Uterus (tissue), 4 donors: ENCODE results near the gene ELF5. TPM values are rescaled to one million over a fixed set of nuclear protein-coding genes. Genes with fewer than 3 reads are reported as not detected.

ENCODE experiments used
- DNase-seq, 2 donors: peaks; one replicate each; pipeline ENCODE4 v3.0.0-alpha.2; 2019 to 2020
- H3K27ac ChIP-seq, 2 donors: fragments of 200-600 bp; sonication (generic); 1 replicate in 1 of 2; 2 replicates in 1 of 2; pipeline ENCODE4 v1.5.1; 2016 to 2018
- H3K27me3 ChIP-seq, 2 donors: fragments of 200-600 bp; sonication (generic); one replicate each; pipeline ENCODE4 v1.5.1; 2018 to 2019; ENCODE audit warnings: control low read depth in 1 of 2
- H3K36me3 ChIP-seq, 2 donors: fragments of 200-600 bp; sonication (generic); one replicate each; pipeline ENCODE4 v1.5.1; 2019; ENCODE audit warnings: control low read depth in 1 of 2
- H3K4me1 ChIP-seq, 2 donors: fragments of 200-600 bp; sonication (generic); one replicate each; pipeline ENCODE4 v1.5.1; 2018 to 2019; ENCODE audit warnings: control low read depth in 1 of 2
- H3K4me3 ChIP-seq, 2 donors: fragments of 200-600 bp; sonication (generic); 1 replicate in 1 of 2; 2 replicates in 1 of 2; pipeline ENCODE4 v1.5.1; 2018 to 2019; ENCODE audit warnings: mild to moderate bottlenecking in 1 of 2
- H3K9me3 ChIP-seq, 2 donors: fragments of 200-600 bp; sonication (generic); one replicate each; pipeline ENCODE4 v1.5.1; 2019; ENCODE audit warnings: control low read depth in 1 of 2
- CTCF ChIP-seq, 4 experiments: fragments of 200-600 bp in 2 of 4; fragments of 450-650 bp in 2 of 4; sonication (generic) in 2 of 4; IDR thresholded peaks; one replicate each; pipeline ENCODE4 v1.5.1; 2016 to 2019; ENCODE audit warnings: antibody characterized with exemption in 4 of 4, mild to moderate bottlenecking in 2 of 4, moderate library complexity in 1 of 4
- POLR2A ChIP-seq, 2 donors: fragments of 450-650 bp; IDR thresholded peaks; one replicate each; pipeline ENCODE4 v1.6.1; 2016; ENCODE audit warnings: antibody characterized with exemption in 2 of 2, mild to moderate bottlenecking in 1 of 2, moderate library complexity in 1 of 2
- intact Hi-C: fragments of 100-400 bp; cut with DNase I; formaldehyde crosslinking; loops from one replicate; pipeline ENCODE4 v1.15.1; 2023; ENCODE audit warnings: low total_unique reads
- total RNA-seq, 4 donors: library from RNA; depleted of rRNA in 3 of 4; stranded (reverse); fragments of >200 nt in 3 of 4; gene quantifications; one replicate each; pipeline versions ENCODE4 v1.1.0 to v1.2.4, GENCODE V29; 2014 to 2023
- donor health status: DM: yes; HTN: yes; CAD: no.

ELF5 gene
- total RNA-seq, 4 donors from 2014 or later, result not detected

GRCh38 chr11:34458525-34458924, 55.1 kb downstream of the ELF5 start:
- H3K27ac ChIP-seq, result no peak overlapping the region
- H3K4me1 ChIP-seq, result no peaks in the 10 kb centered on the region
- no peaks in the 10 kb centered on the region for H3K27me3 ChIP-seq
- DNase-seq, result no peak
- no peaks in the 10 kb centered on the region for H3K9me3 ChIP-seq
- TF ChIP-seq CTCF (IDR thresholded peaks at IDR 0.05), result no peak
- TF ChIP-seq POLR2A (IDR thresholded peaks at IDR 0.05), result no peak
- H3K4me3 ChIP-seq, result no peak overlapping the region
- no peaks in the 10 kb centered on the region for H3K36me3 ChIP-seq
- intact Hi-C loops, result no loop called here

DNA sequence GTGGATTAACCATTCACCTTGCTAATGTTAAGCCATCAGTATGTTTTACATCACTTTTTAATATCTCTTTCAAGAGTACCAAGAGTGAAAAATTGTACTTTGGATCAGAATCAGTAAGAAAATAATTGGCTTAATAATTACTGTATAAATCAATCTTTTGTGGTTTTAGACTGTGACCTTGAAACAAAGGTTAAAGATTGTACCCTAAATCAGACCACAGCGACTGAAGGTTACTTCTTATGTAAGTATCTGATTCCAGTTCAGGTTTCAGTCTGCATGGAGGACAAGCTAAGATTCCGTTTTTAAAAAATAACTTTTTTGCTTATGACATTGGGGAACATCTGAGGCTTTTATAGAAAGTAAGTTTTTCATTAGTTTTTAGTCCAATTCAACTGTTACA, 56.0 kb downstream of the ELF5 start:
- Histone ChIP-seq H3K27ac (no peak overlapping the region), H3K9me3 (no peaks in the 10 kb centered on the region), H3K4me3 (no peak overlapping the region), H3K27me3 (no peaks in the 10 kb centered on the region), H3K36me3 (no peaks in the 10 kb centered on the region), H3K4me1 (no peaks in the 10 kb centered on the region)
- DNase-seq, result no peak
- TF ChIP-seq CTCF (IDR thresholded peaks at IDR 0.05) (no peak), POLR2A (IDR thresholded peaks at IDR 0.05) (no peak)
- intact Hi-C loops, result no loop called here

GRCh38 chr11:34454308-34455032, 59.1 kb downstream of the ELF5 start:
- no peaks in the 10 kb centered on the region for H3K27me3 ChIP-seq
- no peak overlapping the region for H3K27ac ChIP-seq
- no peak overlapping the region for H3K4me3 ChIP-seq
- no peak for DNase-seq
- TF ChIP-seq CTCF (IDR thresholded peaks at IDR 0.05) (no peak), POLR2A (IDR thresholded peaks at IDR 0.05) (no peak)
- H3K9me3 ChIP-seq, result no peaks in the 10 kb centered on the region
- no peaks in the 10 kb centered on the region for H3K36me3 ChIP-seq
- intact Hi-C loops, result no loop called here
- H3K4me1 ChIP-seq, result no peaks in the 10 kb centered on the region

- no peak for DNase-seq
- intact Hi-C loops, result no loop called here
- Histone ChIP-seq H3K27me3 (no peaks in the 10 kb centered on the region), H3K4me1 (no peaks in the 10 kb centered on the region), H3K4me3 (no peak overlapping the region), H3K27ac (no peak overlapping the region), H3K36me3 (no peaks in the 10 kb centered on the region), H3K9me3 (no peaks in the 10 kb centered on the region)
- no peak for TF ChIP-seq POLR2A (IDR thresholded peaks at IDR 0.05)
- no peak for TF ChIP-seq CTCF (IDR thresholded peaks at IDR 0.05)
These were observed 62.5 kb downstream of the ELF5 start for GRCh38 chr11:34451053-34451452.

DNA sequence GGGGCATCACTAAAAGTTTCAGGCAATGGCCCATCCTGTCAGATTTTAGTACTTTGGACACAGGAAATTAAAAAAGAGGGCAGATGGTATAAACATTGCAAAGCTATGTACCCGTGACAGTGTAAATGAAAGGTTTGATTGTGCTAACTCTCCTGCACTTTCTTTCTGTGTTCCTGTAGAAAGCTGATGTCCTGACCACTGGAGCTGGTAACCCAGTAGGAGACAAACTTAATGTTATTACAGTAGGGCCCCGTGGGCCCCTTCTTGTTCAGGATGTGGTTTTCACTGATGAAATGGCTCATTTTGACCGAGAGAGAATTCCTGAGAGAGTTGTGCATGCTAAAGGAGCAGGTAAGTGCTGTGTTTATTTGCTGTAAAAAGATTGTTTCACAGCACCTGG, 64.6 kb downstream of the ELF5 start:
- no peak for DNase-seq
- H3K9me3 ChIP-seq, result no peaks in the 10 kb centered on the region
- no peaks in the 10 kb centered on the region for H3K27me3 ChIP-seq
- intact Hi-C loops, result no loop called here
- H3K27ac ChIP-seq, result no peak overlapping the region
- TF ChIP-seq CTCF (IDR thresholded peaks at IDR 0.05) (no peak), POLR2A (IDR thresholded peaks at IDR 0.05) (no peak)
- no peaks in the 10 kb centered on the region for H3K4me1 ChIP-seq
- no peaks in the 10 kb centered on the region for H3K36me3 ChIP-seq
- H3K4me3 ChIP-seq, result no peak overlapping the region
